ENCODE results near the gene DDX52.
"Not testable (repeated sequence)": the region's sequence is repeated elsewhere in the genome, so short reads cannot be mapped to it uniquely, and the experiment has no call there.

The DDX52 gene

GRCh38 chr17:37651849-37652248, 8.6 kb upstream of the DDX52 start:
- DNase-seq (ENCODE audit: low read depth in 4 of 4, low spot score in 1 of 4), result no peak

DNA sequence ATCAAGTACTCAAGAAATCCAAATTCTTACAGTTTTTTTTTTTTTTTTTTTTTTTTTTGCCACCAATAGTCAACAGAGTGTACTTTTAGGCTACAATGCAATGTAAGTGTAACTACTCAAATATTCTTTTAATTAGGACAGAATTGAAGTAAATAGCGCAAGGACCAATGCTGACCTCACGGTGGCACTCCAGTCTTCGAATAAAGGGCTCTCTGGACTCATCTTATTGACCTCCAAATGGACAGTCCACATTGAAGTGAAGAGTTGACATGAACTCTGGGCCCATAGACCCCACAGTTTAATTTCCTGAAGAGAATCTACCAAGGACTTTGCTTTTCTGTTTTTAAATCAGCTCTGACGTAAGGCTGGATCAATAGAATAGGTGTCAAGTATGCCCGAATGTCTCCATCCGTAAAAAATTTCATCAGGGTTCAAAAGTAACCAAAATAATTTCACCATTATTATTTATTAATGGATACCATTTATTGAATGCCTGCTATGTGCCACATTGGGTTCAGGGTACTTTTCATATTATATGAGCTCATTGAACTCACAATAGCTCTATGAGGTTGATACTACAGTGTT, 7.3 kb upstream of the DDX52 start:
- no peak for DNase-seq (ENCODE audit: low read depth in 4 of 4, low spot score in 1 of 4)

DNA sequence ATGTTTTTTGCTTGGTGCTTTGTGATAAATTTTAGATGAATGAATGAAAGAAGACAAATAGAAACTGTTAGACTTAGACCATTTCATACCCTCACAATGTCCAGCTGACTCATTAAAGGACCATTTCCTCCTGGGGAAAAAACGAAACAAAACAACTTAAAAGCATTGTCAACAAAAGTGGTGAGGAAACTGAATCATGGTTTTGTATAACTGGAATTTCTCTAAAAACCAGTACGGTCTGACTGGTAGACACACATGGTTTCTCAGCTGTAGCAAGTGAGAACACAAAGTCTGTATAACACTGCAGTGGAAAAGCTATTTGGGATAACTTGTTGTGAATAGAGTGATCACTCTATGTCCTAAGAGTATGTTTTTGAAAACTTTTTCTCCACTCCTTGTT, 5.3 kb upstream of the DDX52 start:
- DNase-seq (ENCODE audit: low read depth in 4 of 4, low spot score in 1 of 4), result no peak

GRCh38 chr17:37647856-37648255, 4.6 kb upstream of the DDX52 start:
- no peak for DNase-seq (ENCODE audit: low read depth in 4 of 4, low spot score in 1 of 4)

DNA sequence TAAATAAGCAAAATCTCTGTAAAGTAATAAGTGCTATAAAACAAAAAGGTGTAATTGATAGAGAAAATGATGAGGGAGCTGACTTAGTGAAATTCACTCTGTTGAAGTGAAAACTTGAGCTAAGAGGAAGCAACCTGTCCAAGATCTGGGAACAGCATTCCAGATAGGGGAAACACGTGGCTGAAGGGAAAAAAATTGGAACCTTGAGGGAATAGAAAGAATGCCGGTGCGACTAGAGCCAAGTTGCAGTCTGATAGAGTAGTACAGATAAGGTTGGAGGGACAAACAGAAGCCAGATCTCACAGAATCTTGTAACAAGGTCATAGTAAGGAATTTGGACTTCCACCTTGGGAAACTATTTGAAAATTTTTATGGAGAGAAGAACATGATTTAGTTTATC, 623 bp upstream of the DDX52 start:
- no peak for DNase-seq (ENCODE audit: low read depth in 4 of 4, low spot score in 1 of 4)

- DNase-seq (ENCODE audit: low read depth in 4 of 4, low spot score in 1 of 4), result no peak
Measured at GRCh38 chr17:37642681-37643080, 565 bp downstream of the DDX52 start.

- DNase-seq (ENCODE audit: low read depth in 4 of 4, low spot score in 1 of 4), result no peak
Measured at GRCh38 chr17:37640015-37640414, 3.2 kb downstream of the DDX52 start.

GRCh38 chr17:37637956-37638355, 5.3 kb downstream of the DDX52 start:
- no peak for DNase-seq (ENCODE audit: low read depth in 4 of 4, low spot score in 1 of 4)

- DNase-seq (ENCODE audit: low read depth in 4 of 4, low spot score in 1 of 4), result not testable (repeated sequence)
Measured at GRCh38 chr17:37616430-37616829, 26.8 kb downstream of the DDX52 start.

GRCh38 chr17:37614823-37615222, 28.4 kb downstream of the DDX52 start:
- DNase-seq (ENCODE audit: low read depth in 4 of 4, low spot score in 1 of 4), result no peak

DNA sequence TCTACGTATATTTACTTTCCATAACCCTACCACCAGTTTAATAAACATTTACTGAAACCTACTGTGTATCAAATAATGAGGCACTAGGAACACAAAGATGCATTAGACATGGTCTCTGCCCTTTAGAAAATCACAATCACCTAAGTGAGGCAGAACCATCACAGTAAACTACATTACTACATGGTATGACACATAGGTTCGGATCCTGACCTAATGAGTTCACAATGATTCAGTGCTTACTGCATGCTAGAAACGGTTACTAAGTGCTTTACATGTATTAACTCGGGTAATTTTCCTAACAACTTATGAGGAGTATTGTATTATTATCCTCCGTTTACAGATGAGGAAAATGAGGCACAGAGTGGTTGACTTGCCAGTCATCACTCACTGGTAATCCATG, 28.9 kb downstream of the DDX52 start:
- no peak for DNase-seq (ENCODE audit: low read depth in 4 of 4, low spot score in 1 of 4)

GRCh38 chr17:37610971-37611370, 32.3 kb downstream of the DDX52 start:
- no peak for DNase-seq (ENCODE audit: low read depth in 4 of 4, low spot score in 1 of 4)

GRCh38 chr17:37610041-37610420, 33.2 kb downstream of the DDX52 start:
- not testable (repeated sequence) for DNase-seq (ENCODE audit: low read depth in 4 of 4, low spot score in 1 of 4)

GRCh38 chr17:37609170-37610040, 33.8 kb downstream of the DDX52 start, which contains the start of gene SYNRG:
TSS of gene SYNRG (minus strand) at chr17:37609418. CDS start at chr17:37609355, 63 bp downstream.
- DNase-seq (ENCODE audit: low read depth in 4 of 4, low spot score in 1 of 4), result peak; percentile 76 to 88 (median 85)

DNA sequence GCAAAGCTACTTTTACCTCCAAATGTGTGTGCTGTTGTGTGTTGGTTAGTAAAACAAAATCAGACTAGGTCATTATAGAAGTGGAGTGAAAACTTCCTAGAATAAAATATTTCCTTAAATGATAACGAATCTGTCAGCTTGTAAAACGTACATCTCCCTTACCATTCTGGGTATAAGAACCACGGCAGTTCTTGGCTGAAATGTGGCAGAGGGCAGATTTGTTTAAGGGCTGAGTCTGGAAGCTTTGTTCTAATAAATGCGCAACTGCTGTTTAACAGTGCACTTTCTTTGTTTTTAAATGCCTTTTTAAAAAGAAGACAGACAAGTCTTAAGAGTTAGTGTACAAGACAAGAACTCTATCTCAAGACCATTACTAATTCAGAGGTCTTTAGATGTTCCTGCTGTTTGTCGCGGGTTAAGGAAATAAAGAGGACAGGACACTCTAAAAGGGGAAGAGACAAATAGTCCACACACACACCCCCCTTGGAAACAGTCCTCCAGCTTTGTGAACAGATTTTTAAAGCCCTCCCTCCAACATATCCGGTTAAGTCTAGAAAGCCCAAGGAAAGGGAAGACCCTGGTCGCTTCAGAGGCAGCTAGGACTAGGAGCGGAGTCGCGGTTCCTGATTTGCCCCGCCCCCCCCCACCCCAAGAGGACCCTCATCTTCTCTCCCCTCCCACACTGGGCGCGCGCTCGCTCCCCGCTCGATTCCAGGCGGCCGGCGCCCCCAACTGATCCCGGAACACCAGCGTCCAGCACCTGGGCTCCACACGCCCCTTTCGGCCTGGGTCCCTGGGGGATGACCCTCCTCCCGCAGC, 34.7 kb downstream of the DDX52 start:
- DNase-seq (ENCODE audit: low read depth in 4 of 4, low spot score in 1 of 4), result peak in 1 of 4 experiments; percentile 13

GRCh38 chr17:37607637-37608331, 35.5 kb downstream of the DDX52 start:
- no peak for DNase-seq (ENCODE audit: low read depth in 4 of 4, low spot score in 1 of 4)

DNA sequence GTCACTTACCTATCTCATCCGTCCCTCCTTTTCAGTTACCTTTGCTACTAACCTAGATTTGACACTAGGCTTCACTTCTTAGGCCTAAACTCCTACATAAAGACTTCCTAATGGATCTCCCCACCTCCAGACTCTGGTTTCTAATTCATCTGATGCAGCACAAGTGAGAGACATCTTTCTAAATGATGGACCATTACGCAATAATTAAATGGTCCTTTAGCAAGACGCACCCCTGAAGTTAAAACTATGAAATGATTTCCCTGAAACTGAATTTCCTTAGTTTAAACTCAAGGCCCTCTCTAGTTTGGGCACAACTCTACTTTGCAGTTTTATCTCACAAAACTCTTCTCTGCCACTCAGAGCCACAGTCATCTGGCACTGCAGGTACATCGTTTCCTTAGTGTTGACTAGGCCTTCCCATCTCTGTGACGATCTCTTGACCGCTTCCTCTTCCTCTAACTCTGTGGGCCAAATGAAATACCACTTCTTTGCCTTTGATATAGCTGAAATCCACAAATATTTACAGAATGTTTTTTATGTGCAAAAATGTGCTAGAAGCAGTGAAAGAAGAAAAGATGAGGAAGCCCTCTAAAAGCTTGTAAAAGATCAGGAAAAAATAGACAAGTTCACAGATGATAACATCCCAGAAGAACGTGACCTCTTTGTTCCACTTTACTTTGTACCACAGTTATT, 37.3 kb downstream of the DDX52 start:
- DNase-seq (ENCODE audit: low read depth in 4 of 4, low spot score in 1 of 4), result peak in 1 of 4 experiments; percentile 18

DNA sequence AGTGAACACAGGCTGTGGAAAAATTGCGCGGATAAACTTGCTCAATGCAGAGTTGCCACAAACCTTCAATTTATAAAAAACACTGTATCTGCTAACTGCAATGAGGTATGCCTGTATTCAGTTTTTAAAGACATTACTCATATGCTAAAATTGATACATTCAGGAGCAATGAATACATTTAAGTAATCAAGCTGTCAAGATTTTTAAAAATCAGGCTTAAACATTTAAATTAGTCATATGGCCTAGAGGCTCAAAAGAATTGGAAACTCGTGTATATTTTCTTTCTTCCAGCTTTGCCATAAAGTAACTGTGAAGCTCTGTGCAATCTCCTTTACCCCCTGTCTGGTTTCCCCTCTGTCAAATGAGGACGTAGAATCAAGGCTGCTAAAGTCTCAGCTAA, 38.2 kb downstream of the DDX52 start:
- DNase-seq (ENCODE audit: low read depth in 4 of 4, low spot score in 1 of 4), result no peak

DNA sequence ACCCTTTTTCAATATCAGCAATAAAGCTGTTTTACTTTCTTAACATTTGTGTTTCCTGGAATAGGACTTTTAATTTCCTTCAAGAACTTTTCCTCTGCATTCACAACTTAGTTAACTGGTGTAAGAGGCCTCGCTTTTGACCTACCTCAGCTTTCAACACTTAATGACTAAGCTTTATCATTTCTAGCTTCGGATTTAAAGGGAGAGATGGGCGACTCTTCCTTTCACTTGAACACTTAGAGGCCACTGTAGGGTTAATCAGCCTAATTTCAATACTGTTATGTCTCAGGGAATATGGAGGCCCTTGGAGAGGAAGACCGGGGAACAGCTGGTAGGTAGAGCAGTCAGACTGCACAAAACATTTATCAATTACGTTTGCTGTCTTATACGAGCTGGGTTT, 38.7 kb downstream of the DDX52 start:
- DNase-seq (ENCODE audit: low read depth in 4 of 4, low spot score in 1 of 4), result no peak

GRCh38 chr17:37598145-37598544, 45.1 kb downstream of the DDX52 start:
- no peak for DNase-seq (ENCODE audit: low read depth in 4 of 4, low spot score in 1 of 4)

GRCh38 chr17:37592291-37592690, 51.0 kb downstream of the DDX52 start:
- DNase-seq (ENCODE audit: low read depth in 4 of 4, low spot score in 1 of 4), result no peak
